ENCODE data around the gene THADA.
A peak's percentile ranks its signal among the peaks of the same experiment; 100 is the strongest.

THADA gene

GRCh38 chr2:43412114-43412753 lies 183.6 kb downstream of the THADA start:
- H3K9ac ChIP-seq (ENCODE audit: low read length) = no peak overlapping the region
- no peaks in the 10 kb centered on the region for H3K27me3 ChIP-seq (ENCODE audit: low read depth, low read length)
- no peaks in the 10 kb centered on the region for H4K20me1 ChIP-seq (ENCODE audit: insufficient read depth, low read length)
- no peaks in the 10 kb centered on the region for H3K79me2 ChIP-seq (ENCODE audit: low read length)
- TF ChIP-seq EZH2phosphoT487 (IDR thresholded peaks at IDR 0.05; ENCODE audit: low read depth) = no peak
- no peak for TF ChIP-seq CTCF (IDR thresholded peaks at IDR 0.05; ENCODE audit: low read depth, low read length)
- no peak overlapping the region for H3K4me2 ChIP-seq (ENCODE audit: low read length)
- no peak overlapping the region for H2AFZ ChIP-seq (ENCODE audit: low read depth, low read length)
- no peak overlapping the region for H3K27ac ChIP-seq (ENCODE audit: low read length)
- H3K9me3 ChIP-seq (ENCODE audit: insufficient read depth, low read length) = no peaks in the 10 kb centered on the region
- H3K36me3 ChIP-seq (replicated peaks; ENCODE audit: low read depth, low read length) = peaks cover 6% of the 10 kb centered on the region
- H3K4me3 ChIP-seq (ENCODE audit: low read length) = no peak overlapping the region
- H3K4me1 ChIP-seq (ENCODE audit: low read length) = peaks cover 22% of the 10 kb centered on the region

GRCh38 chr2:43410055-43410604 lies 185.7 kb downstream of the THADA start:
- H3K79me2 ChIP-seq (ENCODE audit: low read length) = peaks cover 6% of the 10 kb centered on the region; the same call in 1 of the 2 replicates
- no peak overlapping the region for H3K27ac ChIP-seq (ENCODE audit: low read length)
- H3K27me3 ChIP-seq (ENCODE audit: low read depth, low read length) = no peaks in the 10 kb centered on the region
- no peaks in the 10 kb centered on the region for H3K9me3 ChIP-seq (ENCODE audit: insufficient read depth, low read length)
- H3K36me3 ChIP-seq (replicated peaks; ENCODE audit: low read depth, low read length) = peaks cover 6% of the 10 kb centered on the region
- TF ChIP-seq CTCF (IDR thresholded peaks at IDR 0.05; ENCODE audit: low read depth, low read length) (no peak), EZH2phosphoT487 (IDR thresholded peaks at IDR 0.05; ENCODE audit: low read depth) (no peak)
- no peak overlapping the region for H3K9ac ChIP-seq (ENCODE audit: low read length)
- no peak overlapping the region for H2AFZ ChIP-seq (ENCODE audit: low read depth, low read length)
- H3K4me3 ChIP-seq (ENCODE audit: low read length) = no peak overlapping the region
- no peak overlapping the region for H3K4me2 ChIP-seq (ENCODE audit: low read length)
- H3K4me1 ChIP-seq (ENCODE audit: low read length) = peaks cover 39% of the 10 kb centered on the region
- no peaks in the 10 kb centered on the region for H4K20me1 ChIP-seq (ENCODE audit: insufficient read depth, low read length)

GRCh38 chr2:43408407-43409160 lies 187.3 kb downstream of the THADA start:
- H3K27ac ChIP-seq (ENCODE audit: low read length) = peak overlapping the region; percentile 93
- peak overlapping the region; percentile 46 for H3K4me3 ChIP-seq (ENCODE audit: low read length)
- no peaks in the 10 kb centered on the region for H4K20me1 ChIP-seq (ENCODE audit: insufficient read depth, low read length)
- no peaks in the 10 kb centered on the region for H3K9me3 ChIP-seq (ENCODE audit: insufficient read depth, low read length)
- no peaks in the 10 kb centered on the region for H3K27me3 ChIP-seq (ENCODE audit: low read depth, low read length)
- peaks cover 55% of the 10 kb centered on the region for H3K4me1 ChIP-seq (ENCODE audit: low read length)
- no peak overlapping the region for H2AFZ ChIP-seq (ENCODE audit: low read depth, low read length)
- H3K79me2 ChIP-seq (ENCODE audit: low read length) = peaks cover 6% of the 10 kb centered on the region; the same call in 1 of the 2 replicates
- peak overlapping the region; percentile 72 for H3K9ac ChIP-seq (ENCODE audit: low read length)
- H3K36me3 ChIP-seq (replicated peaks; ENCODE audit: low read depth, low read length) = peaks cover 5% of the 10 kb centered on the region
- TF ChIP-seq CTCF (IDR thresholded peaks at IDR 0.05; ENCODE audit: low read depth, low read length) = no peak
- no peak for TF ChIP-seq EZH2phosphoT487 (IDR thresholded peaks at IDR 0.05; ENCODE audit: low read depth)
- peak overlapping the region; percentile 78 for H3K4me2 ChIP-seq (ENCODE audit: low read length)

GRCh38 chr2:43407935-43408334 lies 187.9 kb downstream of the THADA start:
- peak overlapping the region; percentile 78 for H3K4me2 ChIP-seq (ENCODE audit: low read length)
- H3K9me3 ChIP-seq (ENCODE audit: insufficient read depth, low read length) = no peaks in the 10 kb centered on the region
- peak overlapping the region; percentile 72 for H3K9ac ChIP-seq (ENCODE audit: low read length)
- H3K27ac ChIP-seq (ENCODE audit: low read length) = peak overlapping the region; percentile 93
- H4K20me1 ChIP-seq (ENCODE audit: insufficient read depth, low read length) = no peaks in the 10 kb centered on the region
- peak overlapping the region; percentile 46 for H3K4me3 ChIP-seq (ENCODE audit: low read length)
- peaks cover 6% of the 10 kb centered on the region; the same call in 1 of the 2 replicates for H3K79me2 ChIP-seq (ENCODE audit: low read length)
- peaks cover 61% of the 10 kb centered on the region for H3K4me1 ChIP-seq (ENCODE audit: low read length)
- no peaks in the 10 kb centered on the region for H3K36me3 ChIP-seq (replicated peaks; ENCODE audit: low read depth, low read length)
- TF ChIP-seq CTCF (IDR thresholded peaks at IDR 0.05; ENCODE audit: low read depth, low read length) (no peak), EZH2phosphoT487 (IDR thresholded peaks at IDR 0.05; ENCODE audit: low read depth) (no peak)
- no peak overlapping the region for H2AFZ ChIP-seq (ENCODE audit: low read depth, low read length)
- H3K27me3 ChIP-seq (ENCODE audit: low read depth, low read length) = no peaks in the 10 kb centered on the region
